Heart right ventricle (tissue), 16 donors: ENCODE measurements around the gene CATSPERE. TPM values are rescaled to one million over a fixed set of nuclear protein-coding genes. Genes with fewer than 3 reads are reported as not detected.

ENCODE experiments used
- ATAC-seq, 8 donors: fragments of 200-7000 bp; cut with Tn5 transposase; one replicate each; pipeline ENCODE4 v1.9.1; 2020; ENCODE audit warnings: mild to moderate bottlenecking in 8 of 8, moderate library complexity in 8 of 8, moderate number of reproducible peaks in 1 of 8
- DNase-seq, 2 donors: peaks; one replicate each; pipeline ENCODE4 v3.0.0-alpha.2; 2020
- H3K27ac ChIP-seq, 10 donors: fragments of 200-600 bp; sonication (generic) in 2 of 10; one replicate each; pipeline versions ENCODE4 v1.5.0 to v1.8.0; 2020 to 2022; ENCODE audit warnings: mild to moderate bottlenecking in 3 of 10
- H3K27me3 ChIP-seq, 7 donors: fragments of 200-600 bp; one replicate each; pipeline ENCODE4 v1.8.0; 2021 to 2022; ENCODE audit warnings: mild to moderate bottlenecking in 2 of 7
- H3K36me3 ChIP-seq, 9 donors: fragments of 200-600 bp; sonication (generic) in 1 of 9; one replicate each; pipeline versions ENCODE4 v1.5.0 to v1.8.0; 2020 to 2022; ENCODE audit warnings: mild to moderate bottlenecking in 2 of 9
- H3K4me1 ChIP-seq, 9 donors: fragments of 200-600 bp; sonication (generic) in 1 of 9; one replicate each; pipeline versions ENCODE4 v1.5.0 to v1.8.0; 2020 to 2022; ENCODE audit warnings: mild to moderate bottlenecking in 4 of 9
- H3K4me3 ChIP-seq, 10 donors: fragments of 200-600 bp; sonication (generic) in 2 of 10; one replicate each; pipeline versions ENCODE4 v1.5.0 to v1.8.0; 2020 to 2022; ENCODE audit warnings: mild to moderate bottlenecking in 7 of 10, moderate library complexity in 2 of 10
- H3K9me3 ChIP-seq, 11 donors: fragments of 200-600 bp in 10 of 11; sonication (generic) in 2 of 11; one replicate each; pipeline versions ENCODE4 v1.5.0 to v1.8.0; 2013 to 2022; ENCODE audit warnings: mild to moderate bottlenecking in 2 of 11, control low read depth in 1 of 11, moderate library complexity in 1 of 11
- CTCF ChIP-seq, 9 donors: fragments of 200-600 bp; sonication (generic) in 2 of 9; IDR thresholded peaks; one replicate each; pipeline versions ENCODE4 v1.5.0 to v1.8.0; 2021 to 2022; ENCODE audit warnings: antibody characterized with exemption in 9 of 9, mild to moderate bottlenecking in 5 of 9, moderate library complexity in 1 of 9
- WGBS, 2 donors: extraction: QIAGEN DNeasy Blood & Tissue Kit; methylation state at CpG; one replicate each; pipeline ENCODE4 v1.1.7; 2013; ENCODE audit warnings: inconsistent platforms in 1 of 2; 5-methylcytosine and 5-hydroxymethylcytosine counted together
- intact Hi-C, 10 donors: fragments of 100-400 bp; cut with DNase I; formaldehyde crosslinking; loops; one replicate each; pipeline versions ENCODE4 v1.11.1 to v1.14.2; 2022
- polyA plus RNA-seq, 2 donors: library from polyadenylated mRNA; stranded (reverse); fragments of 200-250 nt; gene quantifications; one replicate each; pipeline ENCODE4 v1.2.3, GENCODE V29; 2013
- total RNA-seq, 10 donors: library from RNA; stranded (reverse); fragmentation: NEBNext Ultra II Directional in 3 of 10; extraction: Animal tissue kit (Norgen Biotek cat#: 25700) in 3 of 10; gene quantifications; one replicate each; pipeline versions ENCODE4 v1.2.1 to v1.2.4, GENCODE V29; 2021 to 2023
- donor health status: Arrhythmogenic right ventricular cardiomyopathy.
- donor health status: ischemic (EF 13 %, LVEDD 7.1; RV severe dilation, severe dysfunction).
- donor health status: healthy with polysubstance abuse.
- donor health status: DM: no; HTN: yes; CAD: no.
- donor health status: DM: no; HTN: no; CAD: no.
- donor health status: ischemic (EF 25% LVEDD 6.9; RV normal size, moderate dysfunction).
- donor health status: ischemic (EF 25% LVEDD 5.7; RV mildly dilated, moderate dysfunction).
- donor health status: healthy.
- donor health status: DM: yes; HTN: yes; CAD: no.
- donor health status: Ischemic cardiomyopathy.
- donor health status: ischemic (EF 35%, LVEDD 5.7; RV mildly dilated, moderate dysfunction).
- donor health status: nonischemic (EF 11% LVEDD 7.7; RV severe dilation, severe dysfunction).
- donor health status: DM: yes; HTN: yes; CAD: no.
- donor health status: PGD.
- donor health status: ischemic (EF 29% LVEDD 5.4; RV normal size, mild dysfunction).
- donor health status: nonischemic (EF 23%, LVEDD 6.1; RV moderate dilation, normal function).

CATSPERE gene
- total and polyA plus RNA-seq, 12 donors: 0.07 to 0.83 (median 0.26) TPM; not detected in 1

- Histone ChIP-seq H3K27me3 (no peaks in the 10 kb centered on the region), H3K4me1 (peaks cover 4 to 41% (median 16%) of the 10 kb centered on the region in 9 donors), H3K27ac (peak within 1 kb of the TSS; percentile 65 to 97 (median 95)), H3K4me3 (peak within 1 kb of the TSS; percentile 75 to 97 (median 86)), H3K36me3 (peaks cover 0 to 6% (median 0%) of the 10 kb centered on the region in 9 donors), H3K9me3 (no peaks in the 10 kb centered on the region)
- ATAC-seq (no peak), DNase-seq (no peak)
- intact Hi-C loops: loop anchor here in 5 of 10 donors (5.0 to 10.0 kb wide), 5 partner anchors 201 to 523 kb away; partner anchors contain the start of genes DESI2 (in 4 of the 5) and HNRNPU (in 1 of the 5)
- TF ChIP-seq CTCF (IDR thresholded peaks at IDR 0.05): no peak
- WGBS, 2 donors: 0% methylated on average over 35 to 45 of the region's 45 CpGs
Measured at GRCh38 chr1:244451539-244451950, 9.5 kb upstream of the CATSPERE start, which contains the start of gene ADSS2. ADSS2 (minus strand) TSS chr1:244451909; CDS start chr1:244451817, 92 bp downstream.

GRCh38 chr1:244451951-244452795 is 8.9 kb upstream of the CATSPERE start:
- peak; percentile 26 to 71 (median 50) for TF ChIP-seq CTCF (IDR thresholded peaks at IDR 0.05)
- ATAC-seq: peak; percentile 97 to 100 (median 98)
- Histone ChIP-seq H3K27me3 (no peaks in the 10 kb centered on the region), H3K9me3 (no peaks in the 10 kb centered on the region), H3K4me1 (peaks cover 4 to 35% (median 16%) of the 10 kb centered on the region in 9 donors), H3K27ac (peak overlapping the region in 9 of 10 donors; percentile 90 to 97 (median 95)), H3K4me3 (peak overlapping the region in 9 of 10 donors; percentile 75 to 97 (median 85)), H3K36me3 (peaks cover 0 to 6% (median 0%) of the 10 kb centered on the region in 9 donors)
- intact Hi-C loops: loop anchor here in 6 of 10 donors (1.0 to 10.0 kb wide), 7 partner anchors 9 to 523 kb away; partner anchors contain the start of genes DESI2 (in 5 of the 6), CATSPERE (in 1 of the 6) and HNRNPU (in 1 of the 6)
- 5 to 7% methylated on average over 43 to 47 of the region's 47 CpGs for WGBS, 2 donors
- DNase-seq: peak; percentile 99

- Histone ChIP-seq H3K9me3 (no peaks in the 10 kb centered on the region), H3K27ac (no peak overlapping the region), H3K36me3 (no peaks in the 10 kb centered on the region), H3K4me3 (no peak overlapping the region), H3K27me3 (no peaks in the 10 kb centered on the region), H3K4me1 (peaks cover 4 to 20% (median 14%) of the 10 kb centered on the region in 9 donors)
- intact Hi-C loops: loop anchor here in 5 of 10 donors (5.0 to 10.0 kb wide), 5 partner anchors 198 to 520 kb away; partner anchors contain the start of genes DESI2 (in 4 of the 5) and HNRNPU (in 1 of the 5)
- no peak for ATAC-seq
- TF ChIP-seq CTCF (IDR thresholded peaks at IDR 0.05): no peak
- WGBS, 2 donors: 68 to 81% methylated on average over 6 of the region's 6 CpGs
- no peak for DNase-seq
Measured at GRCh38 chr1:244454412-244454811, 6.7 kb upstream of the CATSPERE start.

- intact Hi-C loops: loop anchor here in 3 of 10 donors (10.0 kb wide), 2 partner anchors 198 to 518 kb away; partner anchors contain the start of gene DESI2 (in 2 of the 3)
- Histone ChIP-seq H3K27ac (no peak overlapping the region), H3K27me3 (no peaks in the 10 kb centered on the region), H3K36me3 (no peaks in the 10 kb centered on the region), H3K9me3 (no peaks in the 10 kb centered on the region), H3K4me3 (no peak overlapping the region), H3K4me1 (peaks cover 0 to 18% (median 7%) of the 10 kb centered on the region in 9 donors)
- ATAC-seq (no peak), DNase-seq (no peak)
- TF ChIP-seq CTCF (IDR thresholded peaks at IDR 0.05): no peak
- 92% methylated on average over 1 of the region's 1 CpG for WGBS, 2 donors
Measured at GRCh38 chr1:244456586-244456985, 4.5 kb upstream of the CATSPERE start.
